Nephron (organoid): Measurements from ENCODE around the gene DDR1.

ENCODE experiments used
- H3K27ac Mint-ChIP-seq, 3 experiments: 2 replicates each; pipeline ENCODE4 v1.8.0; 2020; ENCODE audit warnings: mixed read lengths in 3 of 3, mild to moderate bottlenecking in 2 of 3, moderate library complexity in 1 of 3
- H3K27me3 Mint-ChIP-seq: 2 replicates; pipeline ENCODE4 v1.8.0; 2021; ENCODE audit warnings: low read depth, mild to moderate bottlenecking, moderate library complexity, mixed read lengths
- H3K36me3 Mint-ChIP-seq: 2 replicates; pipeline ENCODE4 v1.8.0; 2020; ENCODE audit warnings: low read depth, mixed read lengths
- H3K4me1 Mint-ChIP-seq: 2 replicates; pipeline ENCODE4 v1.8.0; 2020; ENCODE audit warnings: mixed read lengths
- H3K4me3 Mint-ChIP-seq, 3 experiments: 2 replicates each; pipeline ENCODE4 v1.8.0; 2020; ENCODE audit warnings: mild to moderate bottlenecking in 3 of 3, mixed read lengths in 3 of 3, moderate library complexity in 2 of 3
- H3K9me3 Mint-ChIP-seq: 2 replicates; pipeline ENCODE4 v1.8.0; 2020; ENCODE audit warnings: mixed read lengths
- CTCF ChIP-seq, 3 experiments: fragments of 200-600 bp; sonication (generic); IDR thresholded peaks; one replicate each; pipeline ENCODE4 v1.5.0; 2021; ENCODE audit warnings: antibody characterized with exemption in 3 of 3; ENCODE audit not compliant: unreplicated experiment in 3 of 3

Gene DDR1

GRCh38 chr6:30842754-30843610 is 41.3 kb upstream of the DDR1 start:
- peaks cover 54% of the 10 kb centered on the region for H3K4me1 Mint-ChIP-seq
- TF ChIP-seq CTCF (IDR thresholded peaks at IDR 0.05; ENCODE audit: unreplicated experiment in 3 of 3), result no peak
- H3K4me3 Mint-ChIP-seq, result peak overlapping the region in 2 of 3 experiments; percentile 27 to 60
- no peaks in the 10 kb centered on the region for H3K27me3 Mint-ChIP-seq
- no peaks in the 10 kb centered on the region for H3K36me3 Mint-ChIP-seq
- H3K27ac Mint-ChIP-seq, result peak overlapping the region; percentile 65 to 84 (median 73)
- H3K9me3 Mint-ChIP-seq, result no peaks in the 10 kb centered on the region

- no peaks in the 10 kb centered on the region for H3K36me3 Mint-ChIP-seq
- peaks cover 59% of the 10 kb centered on the region for H3K4me1 Mint-ChIP-seq
- H3K27me3 Mint-ChIP-seq, result no peaks in the 10 kb centered on the region
- peak overlapping the region; percentile 65 to 84 (median 68) for H3K27ac Mint-ChIP-seq
- no peaks in the 10 kb centered on the region for H3K9me3 Mint-ChIP-seq
- TF ChIP-seq CTCF (IDR thresholded peaks at IDR 0.05; ENCODE audit: unreplicated experiment in 3 of 3), result no peak
- peak overlapping the region; percentile 4 to 60 (median 13) for H3K4me3 Mint-ChIP-seq
These were observed 40.7 kb upstream of the DDR1 start for GRCh38 chr6:30843611-30843998.

GRCh38 chr6:30844118-30844535 is 40.2 kb upstream of the DDR1 start:
- Mint-ChIP-seq H3K4me3 (peak overlapping the region in 1 of 3 experiments; percentile 22), H3K27ac (peak overlapping the region; percentile 65 to 84 (median 68)), H3K27me3 (no peaks in the 10 kb centered on the region), H3K36me3 (no peaks in the 10 kb centered on the region), H3K9me3 (no peaks in the 10 kb centered on the region), H3K4me1 (peaks cover 60% of the 10 kb centered on the region)
- no peak for TF ChIP-seq CTCF (IDR thresholded peaks at IDR 0.05; ENCODE audit: unreplicated experiment in 3 of 3)

- Mint-ChIP-seq H3K4me3 (peak overlapping the region in 2 of 3 experiments; percentile 5 to 42), H3K9me3 (peaks cover 6% of the 10 kb centered on the region), H3K4me1 (peaks cover 67% of the 10 kb centered on the region), H3K27me3 (no peaks in the 10 kb centered on the region), H3K36me3 (no peaks in the 10 kb centered on the region), H3K27ac (peak overlapping the region in 1 of 3 experiments; percentile 9)
- no peak for TF ChIP-seq CTCF (IDR thresholded peaks at IDR 0.05; ENCODE audit: unreplicated experiment in 3 of 3)
These were observed 39.1 kb upstream of the DDR1 start for GRCh38 chr6:30845183-30845582.

GRCh38 chr6:30847421-30847970 is 36.8 kb upstream of the DDR1 start:
- peaks cover 55% of the 10 kb centered on the region for H3K4me1 Mint-ChIP-seq
- TF ChIP-seq CTCF (IDR thresholded peaks at IDR 0.05; ENCODE audit: unreplicated experiment in 3 of 3), result no peak
- peaks cover 23% of the 10 kb centered on the region for H3K9me3 Mint-ChIP-seq
- H3K36me3 Mint-ChIP-seq, result peaks cover 4% of the 10 kb centered on the region
- peak overlapping the region; percentile 87 to 91 (median 88) for H3K27ac Mint-ChIP-seq
- H3K27me3 Mint-ChIP-seq, result no peaks in the 10 kb centered on the region
- H3K4me3 Mint-ChIP-seq, result no peak overlapping the region
